NCI-H526 treated with DMSO at 0.1 percent for 48 hours (cell line): ENCODE results near the gene TMEM33.
A peak's percentile ranks its signal among the peaks of the same experiment; 100 is the strongest.

Experiments used
- DNase-seq: peaks from one replicate; lab custom pipeline; 2025; lab: John Stamatoyannopoulos, UW

Gene TMEM33

DNA sequence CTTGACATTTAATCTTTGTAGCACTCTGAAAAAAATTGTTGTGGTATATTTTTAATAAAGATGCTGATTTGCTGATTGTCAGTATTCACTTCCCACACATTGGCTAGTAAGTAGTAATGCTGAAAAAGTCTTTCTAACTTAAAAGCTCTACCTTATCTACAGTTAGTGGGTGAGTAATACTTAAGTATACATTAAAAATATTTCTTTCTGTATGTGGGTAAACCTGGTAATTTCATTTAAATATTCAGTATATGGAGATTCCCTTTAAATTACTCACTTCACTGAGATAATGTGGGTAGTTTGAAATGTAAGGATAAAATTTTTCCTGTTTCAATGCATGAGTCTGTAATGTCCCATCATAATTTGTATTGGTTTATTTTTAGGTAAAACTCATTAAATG lies 5.6 kb downstream of the TMEM33 start:
- DNase-seq = no peak

GRCh38 chr4:41943506-41943905 lies 8.3 kb downstream of the TMEM33 start:
- DNase-seq = no peak

DNA sequence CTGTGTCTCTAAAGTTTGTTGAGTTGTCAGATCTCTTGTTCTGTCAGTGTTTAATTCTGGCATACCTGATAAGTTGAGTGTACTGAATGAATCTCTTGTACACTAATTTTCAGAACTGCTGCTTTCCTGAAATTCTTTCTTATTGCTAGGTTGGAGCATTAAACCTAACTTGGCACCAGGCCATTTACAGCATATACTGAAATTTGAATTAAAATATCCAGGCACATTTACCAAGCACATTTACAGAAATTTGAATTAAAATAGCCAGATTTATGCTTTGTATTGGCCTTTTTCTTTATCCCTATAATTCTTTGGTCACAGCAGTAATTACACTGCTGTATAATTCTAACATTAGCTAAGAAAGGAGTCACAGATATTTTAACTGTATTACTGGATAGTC lies 8.9 kb downstream of the TMEM33 start:
- no peak for DNase-seq

DNA sequence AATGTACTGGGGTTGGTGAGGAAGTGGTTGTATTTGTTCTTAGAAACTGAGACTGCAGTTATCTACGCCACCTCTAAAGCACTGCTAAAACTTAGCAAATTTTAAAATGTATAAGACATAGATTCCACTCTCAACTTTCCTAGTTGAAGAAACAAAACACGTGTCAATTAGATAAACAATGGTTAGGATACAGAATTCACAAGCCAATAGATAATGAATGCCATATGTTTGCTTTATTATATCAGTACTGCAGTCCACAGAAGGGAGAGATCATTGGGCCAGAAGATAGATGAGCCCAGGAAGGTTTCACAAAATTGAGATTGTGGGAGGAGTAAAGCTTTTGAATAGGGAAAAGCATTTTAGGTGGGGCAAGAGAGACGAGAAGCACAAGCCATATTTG lies 14.3 kb downstream of the TMEM33 start:
- no peak for DNase-seq

GRCh38 chr4:41957634-41958033 lies 22.4 kb downstream of the TMEM33 start:
- DNase-seq = no peak

DNA sequence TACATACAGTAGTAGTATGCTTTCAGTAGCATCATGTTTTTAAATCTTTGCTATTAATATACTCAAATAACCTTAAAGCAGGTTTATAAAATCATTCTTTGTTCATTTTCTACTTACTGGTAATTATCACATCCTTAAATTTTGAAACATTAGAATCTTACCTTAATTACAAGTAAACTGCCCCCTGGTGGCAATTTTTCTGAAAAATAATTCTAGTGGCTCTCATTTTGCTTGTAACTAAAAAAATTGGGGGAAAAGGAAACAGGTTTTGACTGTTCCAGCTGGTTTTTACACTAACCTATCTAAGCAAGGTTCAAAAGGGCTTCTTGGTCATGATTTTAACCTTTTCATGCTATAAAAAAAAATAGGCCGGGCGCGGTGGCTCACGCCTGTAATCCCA lies 27.9 kb downstream of the TMEM33 start:
- no peak for DNase-seq

- no peak for DNase-seq
These were observed 29.2 kb downstream of the TMEM33 start for GRCh38 chr4:41964401-41964800.

DNA sequence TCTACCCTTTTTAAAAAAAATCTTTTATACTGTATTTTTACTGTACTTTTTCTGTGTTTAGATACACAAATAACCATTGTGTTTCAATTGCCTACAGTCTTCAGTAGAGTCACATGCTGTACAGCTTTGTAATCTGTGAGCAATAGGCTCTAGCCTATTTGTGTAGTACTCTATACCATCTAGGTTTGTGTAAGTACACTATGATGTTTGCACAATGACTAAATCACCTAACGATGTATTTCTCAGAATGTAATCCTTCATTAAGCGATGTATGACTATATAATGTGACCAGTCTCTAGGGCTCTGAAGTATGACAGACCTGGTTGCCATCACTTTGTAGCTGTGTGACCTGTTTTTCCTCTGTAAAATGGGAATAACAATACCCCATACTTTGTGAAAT lies 32.2 kb downstream of the TMEM33 start:
- DNase-seq = no peak

DNA sequence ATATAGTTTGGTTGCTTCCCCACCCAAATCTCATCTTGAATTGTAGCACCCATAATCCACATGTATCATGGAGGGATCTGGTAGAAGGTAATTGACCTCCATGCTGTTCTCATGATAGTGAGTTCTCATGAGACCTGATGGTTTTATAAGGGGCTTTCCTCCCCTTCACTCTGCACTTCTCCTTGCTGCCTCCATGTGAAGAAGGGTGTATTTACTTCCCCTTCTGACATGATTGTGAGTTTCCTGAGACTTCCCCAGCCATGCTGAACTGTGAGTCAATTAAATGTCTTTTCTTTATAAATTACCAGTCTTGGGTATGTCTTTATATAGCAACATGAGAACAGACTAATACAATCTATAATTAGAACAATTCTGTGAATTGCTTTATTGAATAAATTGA lies 34.4 kb downstream of the TMEM33 start:
- DNase-seq = no peak

DNA sequence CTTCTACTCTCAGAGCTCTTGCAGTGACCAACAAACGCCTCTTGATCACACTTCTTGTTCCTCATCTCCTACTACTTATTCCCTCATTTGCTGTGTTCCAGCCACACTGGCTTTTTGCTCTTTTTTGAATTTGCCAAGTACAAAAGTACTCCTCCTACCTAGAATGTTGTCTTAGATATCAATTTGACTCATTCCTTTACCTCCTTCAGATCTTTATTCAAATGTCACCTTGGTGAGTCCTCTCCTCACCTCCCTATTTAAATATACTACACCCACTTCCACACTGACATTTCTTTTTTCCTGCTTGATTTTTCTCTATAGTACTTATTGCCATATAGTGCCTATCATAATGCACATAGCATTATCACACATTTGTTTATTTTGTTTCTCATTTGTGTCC lies 40.1 kb downstream of the TMEM33 start:
- no peak for DNase-seq

DNA sequence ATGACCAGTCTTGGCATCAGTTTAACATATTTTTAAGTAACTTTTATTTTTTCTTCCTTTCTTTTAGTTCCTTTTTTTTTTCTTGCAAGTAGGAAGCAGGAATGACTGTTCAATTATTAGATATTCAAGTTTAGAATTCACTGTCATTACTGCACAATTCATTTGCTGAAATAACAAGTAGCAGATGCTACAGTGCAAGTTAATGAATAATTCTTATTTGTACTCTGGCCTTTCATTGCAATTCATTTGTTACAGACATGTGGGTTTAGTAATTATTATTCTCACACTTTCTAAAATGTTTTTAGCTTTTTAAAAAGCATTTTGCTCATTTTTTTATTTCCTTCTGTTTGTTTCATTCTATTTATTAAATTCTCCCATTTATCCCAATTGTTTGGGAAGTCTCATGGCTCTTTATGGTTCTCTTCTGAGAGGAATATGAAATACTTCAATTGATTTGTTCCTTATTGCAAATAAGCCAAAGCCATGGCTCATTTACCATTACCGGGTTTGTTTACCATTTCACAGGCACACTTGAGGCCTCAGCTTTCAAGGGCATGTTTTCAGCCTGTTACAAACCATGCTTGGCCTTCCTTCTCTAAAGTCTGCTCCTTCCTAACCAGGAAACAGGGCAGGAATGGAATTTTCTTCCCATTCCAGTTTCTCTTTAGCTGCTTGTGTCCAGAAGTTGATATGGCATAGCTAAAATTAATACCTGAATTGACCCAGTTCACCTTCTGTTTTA lies 41.7 kb downstream of the TMEM33 start:
- no peak for DNase-seq

GRCh38 chr4:41977709-41978108 lies 42.5 kb downstream of the TMEM33 start:
- no peak for DNase-seq

DNA sequence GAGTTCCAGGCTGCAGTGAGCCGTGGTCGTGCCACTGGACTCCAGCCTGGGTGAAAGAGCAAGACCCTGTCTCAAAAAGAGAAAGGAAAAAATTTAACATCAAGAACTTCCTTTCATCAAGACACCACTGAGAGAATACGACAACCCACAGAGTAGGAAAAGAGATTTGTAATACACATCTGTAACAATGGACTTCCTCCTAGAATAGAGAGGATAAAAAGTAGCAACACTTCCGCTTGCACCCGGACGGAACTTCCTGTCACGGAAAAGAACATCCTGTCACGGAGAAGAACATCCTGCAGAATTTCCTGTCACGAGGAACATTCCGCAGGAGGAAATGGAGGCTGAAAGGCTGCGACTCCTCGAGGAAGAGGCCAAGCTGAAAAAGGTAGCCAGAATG lies 46.2 kb downstream of the TMEM33 start, which contains the start of gene DCAF4L1:
Gene DCAF4L1, plus strand, starts transcription at position 301 of the 400 bp plus-strand sequence. Its CDS starts 37 bp downstream, at position 338.
- no peak for DNase-seq

DNA sequence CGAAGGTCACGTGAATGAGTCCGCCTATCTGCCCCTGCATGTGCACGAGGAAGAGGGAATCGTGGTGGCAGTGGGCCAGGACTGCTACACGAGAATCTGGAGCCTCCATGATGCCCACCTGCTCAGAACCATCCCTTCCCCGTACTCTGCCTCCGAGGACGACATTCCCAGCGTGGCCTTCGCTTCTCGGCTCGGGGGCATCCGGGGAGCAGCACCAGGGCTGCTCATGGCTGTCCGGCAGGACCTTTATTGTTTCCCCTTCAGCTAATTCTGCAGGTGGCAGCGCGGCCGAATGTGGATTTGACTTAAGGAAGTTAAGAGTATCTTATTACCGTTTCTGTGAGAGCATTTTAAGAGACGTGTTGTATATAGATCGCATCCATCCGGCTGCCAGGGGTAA lies 47.5 kb downstream of the TMEM33 start:
- no peak for DNase-seq

DNA sequence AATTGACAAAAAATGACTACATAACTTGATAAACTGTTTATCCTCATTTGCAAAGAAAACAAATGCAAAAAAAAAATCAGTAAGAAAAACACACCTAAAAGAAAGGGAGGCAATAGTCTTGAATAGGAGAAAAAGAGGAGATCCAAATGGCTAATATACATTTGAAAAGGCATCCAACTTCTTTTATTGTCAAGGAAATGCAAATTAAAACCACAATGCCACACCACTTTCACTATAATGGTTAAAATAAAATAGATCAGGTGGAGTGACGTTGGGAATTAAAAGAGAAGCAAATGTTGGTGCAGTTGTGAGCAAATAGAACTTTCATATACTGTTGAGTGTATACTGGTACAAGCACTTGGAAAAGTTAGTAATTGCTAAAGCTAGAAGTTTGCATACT lies 49.9 kb downstream of the TMEM33 start:
- no peak for DNase-seq

DNA sequence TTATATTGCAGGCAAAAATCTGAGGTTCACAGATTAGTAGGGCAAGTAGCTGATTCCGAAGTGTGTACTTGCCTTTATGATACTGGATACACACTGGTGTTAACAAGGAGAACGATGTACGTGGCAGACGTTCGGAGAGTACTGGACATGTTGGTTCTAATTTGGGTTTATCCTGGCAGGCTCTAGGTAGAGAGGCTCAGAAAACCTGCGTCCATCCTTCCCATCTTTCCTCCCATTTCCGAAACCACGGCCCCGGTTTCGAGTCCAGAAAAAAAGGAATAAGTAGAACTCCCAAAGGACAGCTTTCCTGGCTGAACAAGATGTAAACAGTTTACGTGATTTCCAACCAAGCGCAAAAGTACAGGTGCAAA lies 54.8 kb downstream of the TMEM33 start:
- no peak for DNase-seq

DNA sequence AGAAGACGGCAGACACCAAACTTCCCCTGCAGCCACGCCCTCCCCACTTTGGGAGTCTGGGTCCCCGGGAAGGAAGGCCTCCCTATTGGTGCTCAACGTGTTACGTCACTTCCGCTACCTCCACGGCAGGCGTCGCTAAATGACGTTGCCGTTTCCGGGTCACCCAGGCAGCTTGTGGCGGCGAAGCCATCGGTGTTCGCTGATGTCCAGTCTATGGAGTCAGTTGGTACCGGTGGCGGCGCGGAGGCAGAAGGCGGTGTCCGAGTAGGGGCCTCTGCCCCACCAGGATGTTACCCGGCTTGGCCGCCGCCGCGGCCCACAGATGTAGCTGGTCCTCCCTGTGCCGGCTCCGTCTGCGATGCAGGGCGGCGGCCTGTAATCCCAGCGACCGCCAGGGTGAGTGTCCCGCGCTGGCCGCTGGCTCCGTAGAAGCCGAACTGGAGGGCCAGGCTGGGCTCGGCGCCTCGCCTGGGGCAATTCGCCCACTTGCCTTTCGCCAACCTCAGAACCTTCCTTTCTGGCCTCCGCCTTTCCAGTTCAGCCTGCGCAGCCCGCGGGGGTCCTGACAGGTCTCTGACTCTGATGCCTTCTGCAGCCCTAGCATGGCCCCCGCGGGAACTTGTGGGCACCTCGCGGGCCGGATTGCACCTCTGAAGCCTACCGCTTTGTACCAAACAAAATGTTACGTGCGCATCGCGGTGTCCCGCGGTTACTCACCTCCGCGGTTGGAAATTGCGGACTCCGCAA lies 55.3 kb downstream of the TMEM33 start, which contains the start of gene SLC30A9:
Gene SLC30A9, plus strand, starts transcription at position 166 of the 747 bp plus-strand sequence. Its CDS starts 122 bp downstream, at position 288.
- DNase-seq = peak; percentile 89

DNA sequence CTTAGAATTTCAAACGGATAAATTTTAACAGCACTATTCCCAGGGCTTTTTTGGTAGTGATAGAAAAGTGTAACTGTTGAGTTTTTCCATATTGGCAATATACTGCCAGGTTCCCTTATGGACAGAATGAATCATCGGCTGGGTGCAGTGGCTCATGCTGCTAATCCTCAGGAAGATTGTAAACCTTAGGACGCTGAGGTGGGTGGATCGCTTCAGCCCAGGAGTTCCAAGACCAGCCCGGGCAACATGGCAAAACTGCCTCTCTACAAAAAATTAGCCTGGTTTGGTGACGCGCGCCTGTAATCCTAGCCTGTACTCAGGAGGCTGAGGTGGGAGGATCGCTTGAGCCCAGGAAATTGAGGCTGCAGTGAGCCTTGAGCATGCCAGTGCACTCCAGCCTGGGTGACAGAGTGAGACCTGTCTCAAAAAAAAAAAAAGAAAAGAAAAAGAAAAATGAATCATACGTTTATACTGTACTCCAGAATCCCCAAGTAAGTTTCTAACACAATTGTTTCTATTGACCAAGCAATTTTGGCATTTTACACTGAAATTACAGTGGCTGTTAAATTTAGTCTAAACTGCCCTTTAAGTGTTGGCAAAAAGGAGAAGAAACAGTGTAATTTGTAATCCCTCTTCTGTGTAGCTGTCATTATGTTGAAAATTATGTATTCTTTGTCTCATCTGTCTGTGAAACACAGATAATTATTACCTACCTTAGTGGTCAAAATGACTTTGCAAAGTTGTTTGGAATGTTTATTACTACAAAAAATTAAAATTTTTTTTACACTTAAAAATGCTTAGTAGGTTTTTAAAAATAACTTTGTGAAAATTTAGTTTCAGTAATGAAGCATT lies 56.9 kb downstream of the TMEM33 start:
- DNase-seq = no peak

- no peak for DNase-seq
These were observed 58.0 kb downstream of the TMEM33 start for GRCh38 chr4:41992967-41993857.

DNA sequence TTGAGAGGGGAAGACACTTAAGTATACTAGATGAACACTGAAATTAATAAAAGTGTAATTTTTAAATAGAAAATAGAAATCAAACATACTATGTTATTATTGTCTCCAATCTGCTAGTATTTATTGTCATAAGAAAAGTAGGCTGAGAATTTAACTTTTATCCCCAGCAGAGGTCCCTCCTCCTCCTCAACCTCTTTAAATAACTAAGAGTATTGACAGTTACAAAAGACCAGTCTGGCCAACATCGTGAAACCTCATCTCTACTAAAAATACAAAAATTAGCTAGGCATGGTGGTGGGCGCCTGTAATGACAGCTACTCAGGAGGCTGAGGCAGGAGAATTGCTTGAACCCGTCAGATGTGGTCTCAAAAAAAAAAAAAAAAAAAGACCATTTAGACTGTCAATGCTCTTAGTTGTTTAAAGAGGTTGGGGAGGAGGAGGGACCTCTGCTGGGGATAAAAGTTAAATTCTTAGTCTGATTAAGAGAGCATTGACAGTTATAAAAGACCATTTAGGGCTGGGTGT lies 59.3 kb downstream of the TMEM33 start:
- no peak for DNase-seq

- DNase-seq = no peak
These were observed 62.8 kb downstream of the TMEM33 start for GRCh38 chr4:41998019-41998418.
